HG03439 (cell line): Measurements from ENCODE around the gene USP32.
"Not testable (repeated sequence)": the region's sequence is repeated elsewhere in the genome, so short reads cannot be mapped to it uniquely, and the experiment has no call there.

ENCODE experiments used
- ATAC-seq: cut with Tn5 transposase; IDR thresholded peaks from one replicate; pipeline ENCODE4 v1.9.1; 2021; ENCODE audit warnings: mild to moderate bottlenecking, moderate library complexity; ENCODE audit not compliant: unreplicated experiment

USP32 gene

GRCh38 chr17:60248618-60249289 lies 143.2 kb downstream of the USP32 start:
- ATAC-seq = no peak

- no peak for ATAC-seq
Observed at GRCh38 chr17:60247836-60248461, 144.0 kb downstream of the USP32 start.

- no peak for ATAC-seq
Observed at GRCh38 chr17:60244656-60245055, 147.3 kb downstream of the USP32 start.

- no peak for ATAC-seq
Observed at GRCh38 chr17:60240290-60240689, 151.6 kb downstream of the USP32 start.

- no peak for ATAC-seq
Observed at GRCh38 chr17:60231691-60232090, 160.2 kb downstream of the USP32 start.

- ATAC-seq = no peak
Observed at GRCh38 chr17:60231234-60231633, 160.7 kb downstream of the USP32 start.

GRCh38 chr17:60230358-60230757 lies 161.6 kb downstream of the USP32 start:
- ATAC-seq = no peak

- no peak for ATAC-seq
Observed at GRCh38 chr17:60229188-60229802, 162.6 kb downstream of the USP32 start.

GRCh38 chr17:60227276-60227675 lies 164.7 kb downstream of the USP32 start:
- ATAC-seq = not testable (repeated sequence)

GRCh38 chr17:60224064-60224463 lies 167.9 kb downstream of the USP32 start:
- no peak for ATAC-seq

- no peak for ATAC-seq
Observed at GRCh38 chr17:60223456-60223855, 168.5 kb downstream of the USP32 start.

- ATAC-seq = not testable (repeated sequence)
Observed at GRCh38 chr17:60218774-60219173, 173.2 kb downstream of the USP32 start.

- not testable (repeated sequence) for ATAC-seq
Observed at GRCh38 chr17:60215895-60216294, 176.0 kb downstream of the USP32 start.

GRCh38 chr17:60211282-60211681 lies 180.7 kb downstream of the USP32 start:
- ATAC-seq = not testable (repeated sequence)

- ATAC-seq = not testable (repeated sequence)
Observed at GRCh38 chr17:60208302-60208701, 183.6 kb downstream of the USP32 start.

- not testable (repeated sequence) for ATAC-seq
Observed at GRCh38 chr17:60205782-60206181, 186.2 kb downstream of the USP32 start.

- not testable (repeated sequence) for ATAC-seq
Observed at GRCh38 chr17:60198630-60199029, 193.3 kb downstream of the USP32 start.

- not testable (repeated sequence) for ATAC-seq
Observed at GRCh38 chr17:60194141-60194540, 197.8 kb downstream of the USP32 start.

- no peak for ATAC-seq
Observed at GRCh38 chr17:60193482-60193881, 198.5 kb downstream of the USP32 start.

GRCh38 chr17:60193032-60193431 lies 198.9 kb downstream of the USP32 start:
- not testable (repeated sequence) for ATAC-seq

- not testable (repeated sequence) for ATAC-seq
Observed at GRCh38 chr17:60190032-60190431, 201.9 kb downstream of the USP32 start.

GRCh38 chr17:60188759-60189158 lies 203.2 kb downstream of the USP32 start:
- ATAC-seq = no peak
